ENCODE measurements around the gene HMCN1.
A peak's percentile ranks its signal among the peaks of the same experiment; 100 is the strongest.

Gene HMCN1

GRCh38 chr1:185812934-185813333, 78.7 kb downstream of the HMCN1 start:
- no peak for TF ChIP-seq SUZ12 (IDR thresholded peaks at IDR 0.05; ENCODE audit: extremely low read depth, insufficient read depth, insufficient read length)
- TF ChIP-seq YY1 (IDR thresholded peaks at IDR 0.05; ENCODE audit: insufficient read depth, insufficient read length), result no peak
- no peak for TF ChIP-seq ZNF274 (IDR thresholded peaks at IDR 0.05; ENCODE audit: low read depth, low read length)
- Histone ChIP-seq H3K4me1 (ENCODE audit: insufficient read depth, insufficient read length) (no peaks in the 10 kb centered on the region), H3K9ac (ENCODE audit: insufficient read length, low read depth) (no peak overlapping the region), H3K36me3 (ENCODE audit: insufficient read depth, insufficient read length, low read length) (no peaks in the 10 kb centered on the region), H3K4me3 (ENCODE audit: insufficient read length, low read depth) (no peak overlapping the region), H3K9me3 (ENCODE audit: insufficient read depth, low read length) (no peaks in the 10 kb centered on the region), H3K27me3 (ENCODE audit: insufficient read depth, insufficient read length) (no peaks in the 10 kb centered on the region)
- no peak for DNase-seq (ENCODE audit: low read depth, low spot score)

GRCh38 chr1:185813401-185813979, 79.3 kb downstream of the HMCN1 start:
- Histone ChIP-seq H3K36me3 (ENCODE audit: insufficient read depth, insufficient read length, low read length) (no peaks in the 10 kb centered on the region), H3K4me3 (ENCODE audit: insufficient read length, low read depth) (no peak overlapping the region), H3K9me3 (ENCODE audit: insufficient read depth, low read length) (no peaks in the 10 kb centered on the region), H3K4me1 (ENCODE audit: insufficient read depth, insufficient read length) (no peaks in the 10 kb centered on the region), H3K9ac (ENCODE audit: insufficient read length, low read depth) (no peak overlapping the region), H3K27me3 (ENCODE audit: insufficient read depth, insufficient read length) (no peaks in the 10 kb centered on the region)
- DNase-seq (ENCODE audit: low read depth, low spot score), result peak; percentile 48
- TF ChIP-seq YY1 (IDR thresholded peaks at IDR 0.05; ENCODE audit: insufficient read depth, insufficient read length) (no peak), ZNF274 (IDR thresholded peaks at IDR 0.05; ENCODE audit: low read depth, low read length) (no peak), SUZ12 (IDR thresholded peaks at IDR 0.05; ENCODE audit: extremely low read depth, insufficient read depth, insufficient read length) (no peak)

- TF ChIP-seq ZNF274 (IDR thresholded peaks at IDR 0.05; ENCODE audit: low read depth, low read length), result no peak
- no peak for TF ChIP-seq SUZ12 (IDR thresholded peaks at IDR 0.05; ENCODE audit: extremely low read depth, insufficient read depth, insufficient read length)
- TF ChIP-seq YY1 (IDR thresholded peaks at IDR 0.05; ENCODE audit: insufficient read depth, insufficient read length), result no peak
- Histone ChIP-seq H3K36me3 (ENCODE audit: insufficient read depth, insufficient read length, low read length) (no peaks in the 10 kb centered on the region), H3K27me3 (ENCODE audit: insufficient read depth, insufficient read length) (no peaks in the 10 kb centered on the region), H3K9me3 (ENCODE audit: insufficient read depth, low read length) (no peaks in the 10 kb centered on the region), H3K4me1 (ENCODE audit: insufficient read depth, insufficient read length) (no peaks in the 10 kb centered on the region), H3K4me3 (ENCODE audit: insufficient read length, low read depth) (no peak overlapping the region), H3K9ac (ENCODE audit: insufficient read length, low read depth) (no peak overlapping the region)
- DNase-seq (ENCODE audit: low read depth, low spot score), result no peak
These were observed 82.3 kb downstream of the HMCN1 start for GRCh38 chr1:185816460-185816859.

- Histone ChIP-seq H3K4me1 (ENCODE audit: insufficient read depth, insufficient read length) (no peaks in the 10 kb centered on the region), H3K36me3 (ENCODE audit: insufficient read depth, insufficient read length, low read length) (no peaks in the 10 kb centered on the region), H3K9me3 (ENCODE audit: insufficient read depth, low read length) (no peaks in the 10 kb centered on the region), H3K27me3 (ENCODE audit: insufficient read depth, insufficient read length) (no peaks in the 10 kb centered on the region), H3K4me3 (ENCODE audit: insufficient read length, low read depth) (no peak overlapping the region), H3K9ac (ENCODE audit: insufficient read length, low read depth) (no peak overlapping the region)
- no peak for DNase-seq (ENCODE audit: low read depth, low spot score)
- TF ChIP-seq ZNF274 (IDR thresholded peaks at IDR 0.05; ENCODE audit: low read depth, low read length) (no peak), SUZ12 (IDR thresholded peaks at IDR 0.05; ENCODE audit: extremely low read depth, insufficient read depth, insufficient read length) (no peak), YY1 (IDR thresholded peaks at IDR 0.05; ENCODE audit: insufficient read depth, insufficient read length) (no peak)
These were observed 85.6 kb downstream of the HMCN1 start for GRCh38 chr1:185819798-185820197.

- no peak overlapping the region for H3K4me3 ChIP-seq (ENCODE audit: insufficient read length, low read depth)
- no peaks in the 10 kb centered on the region for H3K9me3 ChIP-seq (ENCODE audit: insufficient read depth, low read length)
- TF ChIP-seq SUZ12 (IDR thresholded peaks at IDR 0.05; ENCODE audit: extremely low read depth, insufficient read depth, insufficient read length), result no peak
- no peak for TF ChIP-seq ZNF274 (IDR thresholded peaks at IDR 0.05; ENCODE audit: low read depth, low read length)
- no peak for TF ChIP-seq YY1 (IDR thresholded peaks at IDR 0.05; ENCODE audit: insufficient read depth, insufficient read length)
- no peak overlapping the region for H3K9ac ChIP-seq (ENCODE audit: insufficient read length, low read depth)
- no peak for DNase-seq (ENCODE audit: low read depth, low spot score)
- no peaks in the 10 kb centered on the region for H3K4me1 ChIP-seq (ENCODE audit: insufficient read depth, insufficient read length)
- no peaks in the 10 kb centered on the region for H3K27me3 ChIP-seq (ENCODE audit: insufficient read depth, insufficient read length)
- no peaks in the 10 kb centered on the region for H3K36me3 ChIP-seq (ENCODE audit: insufficient read depth, insufficient read length, low read length)
These were observed 87.6 kb downstream of the HMCN1 start for GRCh38 chr1:185821612-185822385.

GRCh38 chr1:185823467-185823866, 89.3 kb downstream of the HMCN1 start:
- no peak overlapping the region for H3K4me3 ChIP-seq (ENCODE audit: insufficient read length, low read depth)
- H3K4me1 ChIP-seq (ENCODE audit: insufficient read depth, insufficient read length), result no peaks in the 10 kb centered on the region
- no peaks in the 10 kb centered on the region for H3K27me3 ChIP-seq (ENCODE audit: insufficient read depth, insufficient read length)
- H3K9ac ChIP-seq (ENCODE audit: insufficient read length, low read depth), result no peak overlapping the region
- no peak for TF ChIP-seq SUZ12 (IDR thresholded peaks at IDR 0.05; ENCODE audit: extremely low read depth, insufficient read depth, insufficient read length)
- no peak for TF ChIP-seq YY1 (IDR thresholded peaks at IDR 0.05; ENCODE audit: insufficient read depth, insufficient read length)
- no peaks in the 10 kb centered on the region for H3K9me3 ChIP-seq (ENCODE audit: insufficient read depth, low read length)
- DNase-seq (ENCODE audit: low read depth, low spot score), result no peak
- H3K36me3 ChIP-seq (ENCODE audit: insufficient read depth, insufficient read length, low read length), result no peaks in the 10 kb centered on the region

GRCh38 chr1:185824106-185824505, 89.9 kb downstream of the HMCN1 start:
- H3K9ac ChIP-seq (ENCODE audit: insufficient read length, low read depth), result no peak overlapping the region
- H3K36me3 ChIP-seq (ENCODE audit: insufficient read depth, insufficient read length, low read length), result no peaks in the 10 kb centered on the region
- no peaks in the 10 kb centered on the region for H3K9me3 ChIP-seq (ENCODE audit: insufficient read depth, low read length)
- DNase-seq (ENCODE audit: low read depth, low spot score), result no peak
- no peak for TF ChIP-seq SUZ12 (IDR thresholded peaks at IDR 0.05; ENCODE audit: extremely low read depth, insufficient read depth, insufficient read length)
- no peak for TF ChIP-seq ZNF274 (IDR thresholded peaks at IDR 0.05; ENCODE audit: low read depth, low read length)
- no peak for TF ChIP-seq YY1 (IDR thresholded peaks at IDR 0.05; ENCODE audit: insufficient read depth, insufficient read length)
- H3K4me3 ChIP-seq (ENCODE audit: insufficient read length, low read depth), result no peak overlapping the region
- H3K27me3 ChIP-seq (ENCODE audit: insufficient read depth, insufficient read length), result no peaks in the 10 kb centered on the region
- H3K4me1 ChIP-seq (ENCODE audit: insufficient read depth, insufficient read length), result no peaks in the 10 kb centered on the region

Data from NT2/D1 (cell line).